Cerebellar nuclear complex (tissue), 1 donor: ENCODE results near the gene KRTAP5-1.
"Not testable (repeated sequence)": the region's sequence is repeated elsewhere in the genome, so short reads cannot be mapped to it uniquely, and the experiment has no call there.

ENCODE experiments used
- DNase-seq, 2 experiments: peaks; one replicate each; lab custom pipeline; 2025; lab: John Stamatoyannopoulos, UW

KRTAP5-1 gene, protein sequence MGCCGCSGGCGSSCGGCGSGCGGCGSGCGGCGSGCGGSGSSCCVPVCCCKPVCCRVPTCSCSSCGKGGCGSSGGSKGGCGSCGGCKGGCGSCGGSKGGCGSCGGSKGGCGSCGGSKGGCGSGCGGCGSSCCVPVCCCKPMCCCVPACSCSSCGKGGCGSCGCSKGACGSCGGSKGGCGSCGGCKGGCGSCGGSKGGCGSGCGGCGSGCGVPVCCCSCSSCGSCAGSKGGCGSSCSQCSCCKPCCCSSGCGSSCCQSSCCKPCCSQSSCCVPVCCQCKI

GRCh38 chr11:1584661-1585370 is at the start of gene KRTAP5-1:
Gene KRTAP5-1 (minus strand): TSS chr11:1585283. CDS start chr11:1585249, 34 bp downstream.
- not testable (repeated sequence) for DNase-seq

DNA sequence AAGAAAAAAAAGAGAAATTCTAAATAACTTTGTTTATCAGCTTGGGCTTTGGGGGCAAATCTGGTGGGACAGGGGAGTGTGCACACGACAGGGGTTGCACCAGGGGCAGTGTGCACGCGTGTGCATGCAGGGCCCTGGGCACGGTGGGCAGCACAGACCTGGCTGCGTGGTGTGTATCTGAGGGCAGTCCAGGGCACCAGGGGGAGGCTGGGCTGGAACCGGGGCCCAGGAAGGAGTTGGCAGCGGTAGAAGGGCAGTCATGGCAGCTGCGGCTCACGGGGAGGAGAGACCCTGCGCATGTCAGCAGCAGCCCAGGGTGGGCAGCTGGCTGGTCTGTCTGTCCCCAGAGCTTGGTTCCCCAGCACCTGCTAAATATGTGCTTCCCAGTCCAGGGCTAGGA is 48.8 kb upstream of the KRTAP5-1 start:
- no peak for DNase-seq

DNA sequence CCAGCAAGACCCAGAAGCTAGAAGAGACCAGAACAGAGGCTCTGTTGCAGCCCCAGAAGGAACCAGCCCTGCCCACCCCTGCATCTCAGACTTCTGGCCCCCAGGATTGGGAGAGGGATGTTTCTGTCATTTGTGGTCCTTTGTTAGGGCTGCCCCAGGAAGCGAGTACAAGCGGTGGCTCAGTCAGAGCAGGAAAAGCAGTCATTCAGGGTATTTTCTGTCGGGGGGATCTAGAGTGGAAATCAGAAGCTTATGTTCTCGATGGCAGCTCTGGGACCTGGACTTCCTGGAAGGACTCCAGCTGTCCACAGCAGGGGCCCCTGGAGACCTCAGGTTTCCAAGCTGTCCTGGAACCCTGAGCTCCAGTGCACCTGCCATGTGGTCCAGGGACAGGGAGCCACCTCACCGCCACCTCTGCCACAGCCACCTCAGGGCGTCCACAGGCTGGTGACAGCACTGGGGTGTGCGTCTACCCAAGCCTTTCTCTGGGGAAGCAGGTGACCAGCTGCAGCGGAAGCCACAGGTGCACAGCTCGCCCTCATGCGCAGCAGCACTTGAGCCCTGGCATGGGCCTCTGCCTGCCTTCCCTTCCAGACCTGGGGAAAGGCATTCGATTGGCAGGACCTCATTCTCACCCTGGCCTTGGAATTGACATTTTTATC is 47.1 kb upstream of the KRTAP5-1 start:
- DNase-seq, result no peak

DNA sequence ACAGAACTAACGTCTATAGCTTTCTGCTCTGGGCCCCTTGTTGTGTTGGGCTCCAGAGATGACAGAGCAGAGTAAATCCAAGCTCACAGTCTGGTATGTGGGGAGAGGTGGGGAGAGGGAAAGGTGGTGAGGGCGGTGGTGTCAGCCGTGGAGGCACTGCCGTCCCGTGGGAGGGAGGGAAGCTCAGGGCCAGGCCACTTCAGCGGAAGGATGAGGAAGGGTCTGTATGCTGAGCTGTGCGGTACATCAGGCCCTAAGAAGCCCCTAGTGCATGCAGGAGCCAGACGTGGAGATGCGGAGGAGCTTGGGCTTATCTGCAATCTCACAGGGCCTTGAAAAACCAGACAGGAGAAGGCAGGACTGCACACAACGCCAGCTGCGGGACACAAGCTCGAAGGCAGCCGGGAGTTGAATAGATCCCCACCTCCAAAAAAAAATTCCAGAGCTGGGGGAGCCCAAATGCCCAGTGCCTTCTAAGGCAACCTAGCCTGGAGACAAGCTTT is 46.0 kb upstream of the KRTAP5-1 start:
- DNase-seq, result no peak

DNA sequence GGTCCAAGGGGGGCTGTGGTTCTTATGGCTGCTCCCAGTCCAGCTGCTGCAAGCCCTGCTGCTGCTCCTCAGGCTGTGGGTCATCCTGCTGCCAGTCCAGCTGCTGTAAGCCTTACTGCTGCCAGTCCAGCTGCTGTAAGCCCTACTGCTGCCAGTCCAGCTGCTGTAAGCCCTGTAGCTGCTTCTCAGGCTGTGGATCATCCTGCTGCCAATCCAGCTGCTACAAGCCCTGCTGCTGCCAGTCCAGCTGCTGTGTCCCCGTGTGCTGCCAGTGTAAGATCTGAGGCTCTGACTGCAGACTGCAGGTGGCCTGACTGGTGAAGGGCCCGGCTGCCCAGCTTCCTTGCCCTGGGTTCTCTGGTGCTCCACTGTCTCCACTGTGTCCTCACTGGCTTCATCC is 45.2 kb upstream of the KRTAP5-1 start:
- no peak for DNase-seq

- DNase-seq, result no peak
These were observed 44.5 kb upstream of the KRTAP5-1 start, which contains the start of gene KRTAP5-5 for GRCh38 chr11:1629326-1630185. Gene KRTAP5-5 (plus strand): TSS chr11:1629775. CDS start chr11:1629841, 66 bp downstream.

- peak in 1 of 2 experiments; percentile 36 for DNase-seq
These were observed 43.6 kb upstream of the KRTAP5-1 start for GRCh38 chr11:1628506-1629325.

DNA sequence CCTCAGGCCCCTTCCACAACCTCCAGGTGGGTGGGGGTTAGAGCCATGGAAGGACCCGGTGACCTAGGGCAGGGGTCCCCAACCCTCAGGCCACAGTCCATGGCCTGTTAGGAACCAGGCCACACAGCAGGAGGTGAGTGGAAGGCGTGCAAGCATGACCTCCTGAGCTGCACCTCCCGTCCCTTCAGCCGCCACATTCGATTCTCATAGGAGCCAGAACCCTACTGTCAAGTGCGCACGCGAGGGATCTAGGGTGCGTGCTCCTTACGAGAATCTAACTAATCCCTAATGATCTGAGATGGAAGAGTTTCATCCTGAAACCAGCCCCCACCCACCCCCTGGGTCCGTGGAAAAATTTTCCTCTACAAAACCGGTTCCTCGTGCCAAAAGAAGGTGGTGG is 40.5 kb upstream of the KRTAP5-1 start:
- DNase-seq, result no peak

DNA sequence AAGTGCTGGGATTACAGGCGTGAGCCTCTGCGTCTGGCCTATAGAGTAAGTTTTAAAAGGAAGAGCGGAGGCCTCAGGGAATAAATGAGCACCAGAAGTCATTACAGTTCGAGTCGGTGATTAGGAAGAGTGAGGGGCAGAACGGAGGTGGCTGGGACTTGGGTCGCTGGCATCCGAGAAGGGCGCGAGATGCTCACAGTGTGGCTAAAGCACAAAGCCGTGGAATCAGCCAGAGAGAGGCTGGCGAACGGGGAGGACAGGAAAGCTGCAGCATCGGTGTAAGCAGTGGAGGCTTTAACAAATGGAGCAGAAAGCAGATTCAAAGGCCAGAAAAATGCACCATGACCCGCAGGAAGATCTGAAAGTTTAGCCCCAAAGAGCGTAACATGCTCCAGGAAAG is 39.5 kb upstream of the KRTAP5-1 start:
- no peak for DNase-seq

DNA sequence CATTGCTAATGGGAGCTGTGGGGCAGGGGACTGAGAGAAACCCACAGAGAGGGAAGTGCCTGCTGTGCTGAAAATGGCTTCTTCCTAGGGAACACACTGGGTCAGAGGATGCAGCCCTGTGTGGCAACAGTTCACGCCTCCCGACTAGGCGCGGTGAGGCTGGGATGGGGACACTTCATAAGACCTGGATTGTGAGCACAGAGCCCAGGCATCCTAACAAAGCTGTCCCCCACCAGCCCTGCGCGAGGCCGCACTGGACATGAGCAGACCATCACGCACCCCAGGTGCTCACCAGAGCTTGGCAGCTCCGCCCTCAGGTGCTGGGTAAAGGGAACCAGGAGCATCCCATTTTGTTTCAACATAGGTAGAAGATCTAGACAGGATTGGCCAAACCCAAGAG is 38.6 kb upstream of the KRTAP5-1 start:
- no peak for DNase-seq

DNA sequence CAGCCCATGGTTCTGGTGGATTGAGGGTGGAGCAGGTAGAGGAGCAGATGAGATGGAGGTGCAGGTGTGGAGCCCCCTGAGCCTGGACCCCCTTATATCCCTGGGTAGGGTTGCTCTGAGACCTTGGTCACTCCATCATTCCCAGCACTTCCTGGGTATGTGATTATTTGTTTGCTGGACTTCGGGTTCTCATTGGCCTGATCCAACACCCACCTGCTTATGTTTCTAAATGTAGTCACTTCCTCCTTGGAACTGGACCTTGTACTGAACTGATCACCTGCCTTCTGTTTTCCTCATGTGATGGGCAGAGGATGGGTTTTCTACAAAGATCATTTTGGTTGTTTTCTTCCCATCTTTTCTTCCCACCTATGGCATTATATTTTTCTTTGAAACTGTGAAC is 37.0 kb upstream of the KRTAP5-1 start, which contains the start of gene KRTAP5-4:
Gene KRTAP5-4, minus strand, starts transcription at position 53 of the 400 bp plus-strand sequence. Its CDS starts 45 bp downstream, at position 8.
- DNase-seq, result no peak

- DNase-seq, result no peak
These were observed 34.4 kb upstream of the KRTAP5-1 start for GRCh38 chr11:1619449-1619848.

DNA sequence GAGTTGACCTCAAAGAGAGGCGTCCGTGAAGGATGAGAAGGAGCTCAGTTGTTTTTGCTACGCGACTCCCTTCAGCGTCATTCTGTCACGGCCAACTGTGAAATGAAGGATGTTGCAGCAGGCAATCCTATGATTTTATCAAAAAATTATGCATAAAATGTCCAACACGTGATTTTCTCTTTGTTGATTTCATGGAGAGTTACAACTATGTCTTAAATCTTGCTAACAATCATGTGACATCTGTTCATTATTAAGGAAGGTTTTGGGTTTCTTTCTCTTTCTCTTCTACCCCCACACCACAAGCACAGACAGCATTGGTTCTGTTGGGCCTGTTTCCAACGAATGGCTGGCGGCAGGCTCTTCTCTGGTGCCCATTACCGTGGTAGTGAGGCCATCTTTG is 33.1 kb upstream of the KRTAP5-1 start:
- DNase-seq, result no peak

DNA sequence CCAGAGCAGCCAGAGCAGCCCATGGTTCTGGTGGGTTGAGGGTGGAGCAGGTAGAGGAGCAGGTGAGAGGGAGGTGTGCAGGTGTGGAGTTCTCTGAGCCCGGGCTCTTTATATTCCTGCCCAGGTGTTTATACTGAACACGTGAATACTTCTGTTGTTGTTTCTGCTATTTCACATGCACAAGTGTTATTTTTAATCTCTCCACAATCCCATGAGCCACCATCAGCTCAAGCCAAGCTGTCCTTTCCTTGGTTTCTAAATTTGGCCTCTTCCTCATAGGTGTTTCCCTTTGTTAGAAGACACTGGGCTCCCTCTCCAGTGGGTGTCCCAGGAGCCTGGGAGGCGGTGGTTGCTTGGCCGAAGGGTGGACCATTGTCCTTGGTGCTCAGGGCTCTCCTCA is 23.3 kb upstream of the KRTAP5-1 start, which contains the start of gene KRTAP5-3:
Gene KRTAP5-3, minus strand, starts transcription at position 101 of the 400 bp plus-strand sequence. Its CDS starts 78 bp downstream, at position 23.
- DNase-seq, result no peak

- not testable (repeated sequence) for DNase-seq
These were observed 22.8 kb upstream of the KRTAP5-1 start for GRCh38 chr11:1607901-1608300.

GRCh38 chr11:1607156-1607845 is 22.2 kb upstream of the KRTAP5-1 start:
- DNase-seq, result not testable (repeated sequence)

- DNase-seq, result not testable (repeated sequence)
These were observed 20.8 kb upstream of the KRTAP5-1 start for GRCh38 chr11:1605923-1606322.

GRCh38 chr11:1604711-1605110 is 19.6 kb upstream of the KRTAP5-1 start:
- DNase-seq, result no peak

- no peak for DNase-seq
These were observed 19.1 kb upstream of the KRTAP5-1 start for GRCh38 chr11:1604181-1604580.

GRCh38 chr11:1603629-1604028 is 18.5 kb upstream of the KRTAP5-1 start:
- DNase-seq, result no peak
